GM12878 (cell line): Measurements from ENCODE around the gene RSRC1. TPM values are rescaled to one million over a fixed set of nuclear protein-coding genes. Genes with fewer than 3 reads are reported as not detected.

Experiments
- CBX3 ChIP-seq: fragments of 200-600 bp; sonication (generic); IDR thresholded peaks from 2 replicates; pipeline ENCODE4 v1.6.1; 2016; ENCODE audit warnings: low read depth, borderline replicate concordance
- EP300 ChIP-seq, 2 experiments: fragments of 150-350 bp in 1 of 2; IDR thresholded peaks; 2 replicates each; pipeline ENCODE4 v1.6.1; 2011 to 2012; ENCODE audit warnings: low read depth in 2 of 2, low read length in 2 of 2, borderline replicate concordance in 1 of 2, improper control_type of control experiment in 1 of 2, inconsistent platforms in 1 of 2; ENCODE audit not compliant: control insufficient read depth in 1 of 2
- IKZF2 ChIP-seq, 2 experiments: fragments of 450-650 bp; IDR thresholded peaks; 2 replicates each; pipeline ENCODE4 v1.6.1; 2017; ENCODE audit warnings: mild to moderate bottlenecking in 2 of 2, moderate library complexity in 2 of 2
- RB1 ChIP-seq: fragments of 450-650 bp; formaldehyde crosslinking; IDR thresholded peaks from 2 replicates; pipeline ENCODE4 v1.6.1; 2017; ENCODE audit warnings: mild to moderate bottlenecking, borderline replicate concordance
- STAT3 ChIP-seq: IDR thresholded peaks from 2 replicates; pipeline ENCODE4 v1.6.1; 2011; ENCODE audit warnings: low read depth, low read length, improper control_type of control experiment
- TAF1 ChIP-seq: IDR thresholded peaks from 2 replicates; pipeline ENCODE4 v1.6.1; 2011; ENCODE audit warnings: mild to moderate bottlenecking, low read depth, low read length, borderline replicate concordance
- TCF3 ChIP-seq: IDR thresholded peaks from 2 replicates; pipeline ENCODE4 v1.6.1; 2012; ENCODE audit warnings: low read depth, mild to moderate bottlenecking, low read length, borderline replicate concordance; ENCODE audit not compliant: insufficient read depth
- polyA plus RNA-seq, 11 experiments: library from polyadenylated mRNA; depleted of rRNA in 4 of 11; unstranded in 6 of 11; stranded (reverse) in 5 of 11; fragments of >200 nt; fragmentation: Nextera tagmentation in 4 of 11; fragmentation: Illumina TruSeq in 1 of 11; extraction: Ambion mirVana in 4 of 11; extraction: Trizol in 1 of 11; gene quantifications; 1 replicate in 1 of 11; 2 replicates in 10 of 11; pipeline versions ENCODE4 v1.2.1 to v1.2.3, GENCODE V29; 2011 to 2016; ENCODE audit warnings: inconsistent platforms in 2 of 11, missing spikeins in 2 of 11, low read depth in 1 of 11
- total RNA-seq, 4 experiments: library from RNA; depleted of rRNA in 3 of 4; stranded (reverse); fragments of >200 nt in 3 of 4; fragmentation: Illumina TruSeq in 1 of 4; extraction: Trizol in 1 of 4; gene quantifications; 2 replicates each; pipeline versions ENCODE4 v1.2.1 to v1.2.3, GENCODE V29; 2013 to 2021
- TF ChIP-seq, protein P1 (sequence below): IDR thresholded peaks from 2 replicates; pipeline ENCODE4 v1.6.1; 2012; ENCODE audit warnings: mild to moderate bottlenecking, low read depth, low read length
- TF ChIP-seq, protein P2 (sequence below): IDR thresholded peaks from 2 replicates; pipeline ENCODE4 v1.6.1; 2012; ENCODE audit warnings: low read length, inconsistent platforms
- TF ChIP-seq, protein P3 (sequence below): fragments of 450-650 bp; IDR thresholded peaks from 2 replicates; pipeline ENCODE4 v1.6.1; 2016; ENCODE audit warnings: mild to moderate bottlenecking, moderate library complexity, borderline replicate concordance
- TF ChIP-seq, protein P4 (sequence below): fragments of 450-650 bp; formaldehyde crosslinking; IDR thresholded peaks from 2 replicates; pipeline ENCODE4 v1.4.0; 2022; ENCODE audit warnings: mild to moderate bottlenecking, moderate library complexity

Gene RSRC1
- total and polyA plus RNA-seq, 10 of the 15 experiments (the other 5 are each of a cell fraction or from before 2014, with no cell fraction given) = 16.4 to 85.9 (median 42.0) TPM

- TF ChIP-seq, protein P1, sequence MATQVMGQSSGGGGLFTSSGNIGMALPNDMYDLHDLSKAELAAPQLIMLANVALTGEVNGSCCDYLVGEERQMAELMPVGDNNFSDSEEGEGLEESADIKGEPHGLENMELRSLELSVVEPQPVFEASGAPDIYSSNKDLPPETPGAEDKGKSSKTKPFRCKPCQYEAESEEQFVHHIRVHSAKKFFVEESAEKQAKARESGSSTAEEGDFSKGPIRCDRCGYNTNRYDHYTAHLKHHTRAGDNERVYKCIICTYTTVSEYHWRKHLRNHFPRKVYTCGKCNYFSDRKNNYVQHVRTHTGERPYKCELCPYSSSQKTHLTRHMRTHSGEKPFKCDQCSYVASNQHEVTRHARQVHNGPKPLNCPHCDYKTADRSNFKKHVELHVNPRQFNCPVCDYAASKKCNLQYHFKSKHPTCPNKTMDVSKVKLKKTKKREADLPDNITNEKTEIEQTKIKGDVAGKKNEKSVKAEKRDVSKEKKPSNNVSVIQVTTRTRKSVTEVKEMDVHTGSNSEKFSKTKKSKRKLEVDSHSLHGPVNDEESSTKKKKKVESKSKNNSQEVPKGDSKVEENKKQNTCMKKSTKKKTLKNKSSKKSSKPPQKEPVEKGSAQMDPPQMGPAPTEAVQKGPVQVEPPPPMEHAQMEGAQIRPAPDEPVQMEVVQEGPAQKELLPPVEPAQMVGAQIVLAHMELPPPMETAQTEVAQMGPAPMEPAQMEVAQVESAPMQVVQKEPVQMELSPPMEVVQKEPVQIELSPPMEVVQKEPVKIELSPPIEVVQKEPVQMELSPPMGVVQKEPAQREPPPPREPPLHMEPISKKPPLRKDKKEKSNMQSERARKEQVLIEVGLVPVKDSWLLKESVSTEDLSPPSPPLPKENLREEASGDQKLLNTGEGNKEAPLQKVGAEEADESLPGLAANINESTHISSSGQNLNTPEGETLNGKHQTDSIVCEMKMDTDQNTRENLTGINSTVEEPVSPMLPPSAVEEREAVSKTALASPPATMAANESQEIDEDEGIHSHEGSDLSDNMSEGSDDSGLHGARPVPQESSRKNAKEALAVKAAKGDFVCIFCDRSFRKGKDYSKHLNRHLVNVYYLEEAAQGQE = no peak
- TF ChIP-seq, protein P2, sequence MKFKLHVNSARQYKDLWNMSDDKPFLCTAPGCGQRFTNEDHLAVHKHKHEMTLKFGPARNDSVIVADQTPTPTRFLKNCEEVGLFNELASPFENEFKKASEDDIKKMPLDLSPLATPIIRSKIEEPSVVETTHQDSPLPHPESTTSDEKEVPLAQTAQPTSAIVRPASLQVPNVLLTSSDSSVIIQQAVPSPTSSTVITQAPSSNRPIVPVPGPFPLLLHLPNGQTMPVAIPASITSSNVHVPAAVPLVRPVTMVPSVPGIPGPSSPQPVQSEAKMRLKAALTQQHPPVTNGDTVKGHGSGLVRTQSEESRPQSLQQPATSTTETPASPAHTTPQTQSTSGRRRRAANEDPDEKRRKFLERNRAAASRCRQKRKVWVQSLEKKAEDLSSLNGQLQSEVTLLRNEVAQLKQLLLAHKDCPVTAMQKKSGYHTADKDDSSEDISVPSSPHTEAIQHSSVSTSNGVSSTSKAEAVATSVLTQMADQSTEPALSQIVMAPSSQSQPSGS = peak; percentile 98
- TF ChIP-seq, protein P3, sequence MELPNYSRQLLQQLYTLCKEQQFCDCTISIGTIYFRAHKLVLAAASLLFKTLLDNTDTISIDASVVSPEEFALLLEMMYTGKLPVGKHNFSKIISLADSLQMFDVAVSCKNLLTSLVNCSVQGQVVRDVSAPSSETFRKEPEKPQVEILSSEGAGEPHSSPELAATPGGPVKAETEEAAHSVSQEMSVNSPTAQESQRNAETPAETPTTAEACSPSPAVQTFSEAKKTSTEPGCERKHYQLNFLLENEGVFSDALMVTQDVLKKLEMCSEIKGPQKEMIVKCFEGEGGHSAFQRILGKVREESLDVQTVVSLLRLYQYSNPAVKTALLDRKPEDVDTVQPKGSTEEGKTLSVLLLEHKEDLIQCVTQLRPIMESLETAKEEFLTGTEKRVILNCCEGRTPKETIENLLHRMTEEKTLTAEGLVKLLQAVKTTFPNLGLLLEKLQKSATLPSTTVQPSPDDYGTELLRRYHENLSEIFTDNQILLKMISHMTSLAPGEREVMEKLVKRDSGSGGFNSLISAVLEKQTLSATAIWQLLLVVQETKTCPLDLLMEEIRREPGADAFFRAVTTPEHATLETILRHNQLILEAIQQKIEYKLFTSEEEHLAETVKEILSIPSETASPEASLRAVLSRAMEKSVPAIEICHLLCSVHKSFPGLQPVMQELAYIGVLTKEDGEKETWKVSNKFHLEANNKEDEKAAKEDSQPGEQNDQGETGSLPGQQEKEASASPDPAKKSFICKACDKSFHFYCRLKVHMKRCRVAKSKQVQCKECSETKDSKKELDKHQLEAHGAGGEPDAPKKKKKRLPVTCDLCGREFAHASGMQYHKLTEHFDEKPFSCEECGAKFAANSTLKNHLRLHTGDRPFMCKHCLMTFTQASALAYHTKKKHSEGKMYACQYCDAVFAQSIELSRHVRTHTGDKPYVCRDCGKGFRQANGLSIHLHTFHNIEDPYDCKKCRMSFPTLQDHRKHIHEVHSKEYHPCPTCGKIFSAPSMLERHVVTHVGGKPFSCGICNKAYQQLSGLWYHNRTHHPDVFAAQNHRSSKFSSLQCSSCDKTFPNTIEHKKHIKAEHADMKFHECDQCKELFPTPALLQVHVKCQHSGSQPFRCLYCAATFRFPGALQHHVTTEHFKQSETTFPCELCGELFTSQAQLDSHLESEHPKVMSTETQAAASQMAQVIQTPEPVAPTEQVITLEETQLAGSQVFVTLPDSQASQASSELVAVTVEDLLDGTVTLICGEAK = no peak; the same call in 1 of the 2 replicates
- TF ChIP-seq, protein P4, sequence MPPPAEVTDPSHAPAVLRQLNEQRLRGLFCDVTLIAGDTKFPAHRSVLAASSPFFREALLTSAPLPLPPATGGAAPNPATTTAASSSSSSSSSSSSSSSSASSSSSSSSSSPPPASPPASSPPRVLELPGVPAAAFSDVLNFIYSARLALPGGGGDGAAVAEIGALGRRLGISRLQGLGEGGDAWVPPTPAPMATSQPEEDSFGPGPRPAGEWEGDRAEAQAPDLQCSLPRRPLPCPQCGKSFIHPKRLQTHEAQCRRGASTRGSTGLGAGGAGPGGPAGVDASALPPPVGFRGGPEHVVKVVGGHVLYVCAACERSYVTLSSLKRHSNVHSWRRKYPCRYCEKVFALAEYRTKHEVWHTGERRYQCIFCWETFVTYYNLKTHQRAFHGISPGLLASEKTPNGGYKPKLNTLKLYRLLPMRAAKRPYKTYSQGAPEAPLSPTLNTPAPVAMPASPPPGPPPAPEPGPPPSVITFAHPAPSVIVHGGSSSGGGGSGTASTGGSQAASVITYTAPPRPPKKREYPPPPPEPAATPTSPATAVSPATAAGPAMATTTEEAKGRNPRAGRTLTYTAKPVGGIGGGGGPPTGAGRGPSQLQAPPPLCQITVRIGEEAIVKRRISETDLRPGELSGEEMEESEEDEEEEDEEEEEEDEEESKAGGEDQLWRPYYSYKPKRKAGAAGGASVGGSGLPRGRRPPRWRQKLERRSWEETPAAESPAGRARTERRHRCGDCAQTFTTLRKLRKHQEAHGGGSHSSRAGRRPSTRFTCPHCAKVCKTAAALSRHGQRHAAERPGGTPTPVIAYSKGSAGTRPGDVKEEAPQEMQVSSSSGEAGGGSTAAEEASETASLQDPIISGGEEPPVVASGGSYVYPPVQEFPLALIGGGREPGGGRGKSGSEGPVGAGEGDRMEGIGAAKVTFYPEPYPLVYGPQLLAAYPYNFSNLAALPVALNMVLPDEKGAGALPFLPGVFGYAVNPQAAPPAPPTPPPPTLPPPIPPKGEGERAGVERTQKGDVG = no peak
- TF ChIP-seq IKZF2 (IDR thresholded peaks at IDR 0.05) (peak; percentile 41 to 48; a peak in 2 of 4 replicates), TAF1 (no peak), EP300 (IDR thresholded peaks at IDR 0.05; ENCODE audit: borderline replicate concordance in 1 of 2, control insufficient read depth in 1 of 2, low read depth in 2 of 2, low read length in 2 of 2) (peak; percentile 50 to 76; a peak in 2 of 4 replicates), RB1 (no peak), STAT3 (no peak), TCF3 (peak; percentile 61; the same call in 1 of the 2 replicates), CBX3 (no peak)
Measured at GRCh38 chr3:158355623-158356588, 246.0 kb downstream of the RSRC1 start (continued).
